ENCODE data around the gene PRRX1.

PRRX1 gene

DNA sequence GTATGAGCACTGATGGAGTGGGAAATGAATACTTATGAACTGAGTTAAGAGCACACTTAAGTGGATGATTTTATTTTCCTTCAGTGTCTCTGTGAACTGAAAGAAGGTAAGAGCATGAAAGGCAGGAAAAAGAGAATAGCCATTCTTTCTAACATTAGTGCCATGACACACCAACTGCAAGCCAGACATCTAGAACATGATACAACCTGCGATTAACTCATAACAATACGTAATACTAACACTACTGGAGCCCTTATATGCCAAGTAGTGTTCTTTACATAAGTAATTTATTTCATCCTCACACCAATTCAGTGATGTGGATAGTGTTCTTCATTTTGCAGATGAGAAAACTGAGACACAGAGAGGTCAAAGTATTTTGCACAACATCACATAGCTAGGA, 56.7 kb downstream of the PRRX1 start:
- DNase-seq (ENCODE audit: low read depth, low spot score), result no peak

DNA sequence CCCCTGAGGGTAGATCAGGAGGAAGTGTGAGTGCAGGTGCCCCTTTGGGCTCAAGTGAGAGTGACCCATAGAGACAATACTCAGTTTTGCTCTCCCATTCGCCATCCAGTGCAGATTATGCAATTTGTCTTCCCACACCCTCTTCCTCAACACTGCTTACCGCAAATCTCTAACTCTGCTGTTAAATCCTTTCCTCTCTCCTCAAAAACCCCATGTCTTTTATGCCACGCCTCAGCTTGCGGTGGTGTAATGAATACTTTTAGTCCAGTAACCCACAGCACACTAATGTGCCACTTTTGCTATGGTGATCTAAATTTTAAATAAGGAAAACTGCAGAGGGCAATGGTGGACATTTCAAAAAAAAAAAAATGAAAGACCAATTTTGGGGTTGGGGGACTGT, 57.7 kb downstream of the PRRX1 start:
- DNase-seq (ENCODE audit: low read depth, low spot score), result no peak

DNA sequence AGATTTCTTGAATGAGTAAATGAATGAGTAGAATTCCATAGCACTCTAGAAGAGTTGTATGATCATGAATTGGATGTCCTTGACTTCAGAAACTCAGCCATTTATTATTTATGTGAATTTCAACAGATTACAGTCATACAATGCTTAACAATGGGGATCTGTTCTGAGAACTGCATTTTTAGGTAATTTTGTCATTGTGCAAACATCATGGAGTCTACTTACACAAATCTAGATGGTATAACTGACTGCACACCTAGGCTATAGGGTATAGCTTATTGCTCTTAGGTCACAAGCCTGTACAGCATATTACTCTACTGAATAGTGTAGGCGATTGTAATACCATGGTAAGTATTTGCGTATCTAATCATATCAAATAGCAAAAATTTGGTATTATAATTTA, 59.6 kb downstream of the PRRX1 start:
- DNase-seq (ENCODE audit: low read depth, low spot score), result no peak

GRCh38 chr1:170725326-170725725, 61.4 kb downstream of the PRRX1 start:
- DNase-seq (ENCODE audit: low read depth, low spot score), result no peak

DNA sequence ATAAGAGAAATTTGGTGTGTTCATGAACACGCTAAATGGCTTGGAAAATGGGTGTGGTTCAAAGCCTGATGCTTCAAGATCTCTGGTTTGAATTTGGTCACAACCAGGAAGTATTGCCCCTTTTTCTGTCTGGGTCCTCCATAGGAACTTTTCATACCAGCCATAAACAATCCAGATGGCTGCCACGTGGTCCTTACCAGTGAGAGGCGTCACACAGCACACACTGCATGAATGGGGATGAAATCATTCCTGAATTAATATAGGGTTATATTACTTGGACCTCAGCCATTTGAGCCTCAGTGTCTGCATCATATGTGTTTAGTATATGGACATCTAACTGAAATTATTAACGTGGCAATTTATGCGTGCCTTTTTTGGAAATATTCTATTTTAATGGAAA, 64.0 kb downstream of the PRRX1 start:
- no peak for DNase-seq (ENCODE audit: low read depth, low spot score)

DNA sequence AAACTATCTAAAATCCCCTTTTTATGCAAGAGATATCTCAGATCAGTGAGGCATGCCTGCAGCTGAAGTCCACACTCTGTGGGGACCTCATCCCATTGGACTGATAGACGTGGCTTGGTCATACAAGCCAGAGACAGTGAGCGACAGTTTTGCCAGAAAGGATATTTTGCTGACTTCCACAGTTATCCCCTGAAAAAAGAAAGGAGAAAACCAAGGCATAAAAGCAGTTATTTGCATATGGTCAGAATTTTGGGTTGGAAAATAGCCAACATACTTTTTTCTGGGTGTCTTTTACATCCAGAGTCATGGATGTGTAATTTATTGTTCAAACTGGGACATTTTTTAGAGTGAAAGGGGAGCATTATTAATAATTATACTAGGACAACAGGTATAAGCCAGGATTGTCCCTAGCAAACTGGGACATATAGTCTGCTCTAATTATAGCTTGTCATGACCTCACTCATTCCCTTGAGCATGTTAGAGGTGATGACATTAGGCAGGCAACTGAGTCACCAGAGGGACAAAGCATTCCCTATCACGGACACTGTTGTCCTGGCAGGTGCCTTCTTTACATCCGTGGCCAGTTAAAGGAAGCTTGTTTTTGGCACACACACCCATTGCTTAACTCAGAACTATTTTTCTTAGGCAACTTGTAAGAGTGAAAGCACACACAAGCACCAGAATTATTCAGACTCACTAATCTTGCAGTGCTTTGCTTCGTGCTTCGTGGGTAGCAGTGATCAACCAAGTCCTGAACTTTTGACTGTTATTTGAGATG, 65.5 kb downstream of the PRRX1 start:
- DNase-seq (ENCODE audit: low read depth, low spot score), result peak; percentile 15

- DNase-seq (ENCODE audit: low read depth, low spot score), result no peak
Measured at GRCh38 chr1:170730014-170730413, 66.1 kb downstream of the PRRX1 start.

GRCh38 chr1:170730438-170730837, 66.5 kb downstream of the PRRX1 start:
- no peak for DNase-seq (ENCODE audit: low read depth, low spot score)

GRCh38 chr1:170731566-170732251, 67.8 kb downstream of the PRRX1 start:
- no peak for DNase-seq (ENCODE audit: low read depth, low spot score)

DNA sequence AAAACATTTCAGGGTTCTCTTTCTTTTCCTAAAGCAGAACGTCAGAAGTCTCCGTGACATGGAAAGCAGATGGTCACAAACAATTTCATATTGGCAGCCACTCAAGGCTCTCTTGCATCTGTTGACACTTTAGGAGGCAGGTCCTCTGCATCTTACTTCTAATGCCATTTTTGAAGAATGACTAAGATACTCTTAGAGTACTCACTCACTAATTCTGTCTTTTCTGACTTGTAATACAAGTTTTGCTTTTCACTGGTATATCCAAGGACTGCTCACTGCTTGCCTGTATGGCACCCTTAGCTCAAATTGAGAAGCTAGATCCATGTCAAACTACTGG, 68.3 kb downstream of the PRRX1 start:
- no peak for DNase-seq (ENCODE audit: low read depth, low spot score)

DNA sequence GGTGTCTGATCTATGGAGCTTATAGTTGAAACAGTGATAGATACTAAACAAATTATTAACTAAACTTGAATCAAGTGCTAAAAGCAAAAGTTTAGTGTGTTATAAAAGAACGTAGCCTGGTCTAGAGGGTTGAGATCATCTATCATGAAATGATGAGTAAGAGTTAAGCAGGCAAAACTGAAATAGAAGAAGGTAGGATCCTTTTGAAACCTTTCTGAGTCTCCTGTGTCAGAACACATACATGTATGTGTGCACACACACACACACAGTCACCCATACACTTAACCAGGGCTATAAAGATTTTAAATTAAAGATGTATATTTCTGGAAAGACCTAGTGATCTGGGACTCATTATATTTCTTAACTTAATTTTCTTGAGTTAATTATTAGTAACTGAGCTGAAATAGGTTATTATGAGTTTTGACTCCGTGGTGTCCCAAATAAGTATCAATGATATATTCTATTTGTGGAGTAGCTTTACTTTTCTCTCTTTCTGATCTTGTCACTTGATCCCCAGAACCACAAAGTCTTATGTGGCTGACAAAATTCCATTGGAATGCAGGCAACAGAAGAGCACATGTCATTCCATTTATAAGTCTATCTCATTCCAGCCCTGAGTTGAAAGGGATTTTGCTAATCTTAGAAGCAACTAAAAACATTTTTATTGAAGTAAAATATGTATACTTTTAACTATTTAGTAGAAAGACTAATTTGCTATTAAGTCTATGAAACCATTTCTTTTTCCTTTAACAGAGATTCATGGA, 70.7 kb downstream of the PRRX1 start:
- DNase-seq (ENCODE audit: low read depth, low spot score), result peak; percentile 39

- DNase-seq (ENCODE audit: low read depth, low spot score), result no peak
Measured at GRCh38 chr1:170735366-170736263, 71.7 kb downstream of the PRRX1 start.

- no peak for DNase-seq (ENCODE audit: low read depth, low spot score)
Measured at GRCh38 chr1:170739803-170740202, 75.9 kb downstream of the PRRX1 start.

- no peak for DNase-seq (ENCODE audit: low read depth, low spot score)
Measured at GRCh38 chr1:170741678-170742077, 77.7 kb downstream of the PRRX1 start.

- no peak for DNase-seq (ENCODE audit: low read depth, low spot score)
Measured at GRCh38 chr1:170742600-170742999, 78.7 kb downstream of the PRRX1 start.

DNA sequence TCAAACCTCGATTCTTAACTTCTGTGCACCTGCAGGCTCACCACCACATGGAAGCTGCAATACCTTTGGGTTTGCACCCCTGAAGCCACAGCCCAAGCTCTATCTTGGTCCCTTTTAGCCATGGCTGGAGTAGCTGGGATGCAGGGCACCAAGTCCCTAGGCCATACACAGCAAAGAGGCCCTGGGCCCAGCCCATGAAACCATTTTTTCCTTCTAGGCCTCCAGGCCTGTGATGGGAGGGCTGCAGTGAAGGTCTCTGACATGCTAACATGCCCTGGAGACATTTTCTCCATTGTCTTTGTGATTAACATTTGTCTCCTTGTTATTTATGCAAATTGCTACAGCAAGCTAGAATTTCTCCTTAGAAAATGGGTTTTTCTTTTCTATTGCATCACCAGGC, 79.2 kb downstream of the PRRX1 start:
- no peak for DNase-seq (ENCODE audit: low read depth, low spot score)

DNA sequence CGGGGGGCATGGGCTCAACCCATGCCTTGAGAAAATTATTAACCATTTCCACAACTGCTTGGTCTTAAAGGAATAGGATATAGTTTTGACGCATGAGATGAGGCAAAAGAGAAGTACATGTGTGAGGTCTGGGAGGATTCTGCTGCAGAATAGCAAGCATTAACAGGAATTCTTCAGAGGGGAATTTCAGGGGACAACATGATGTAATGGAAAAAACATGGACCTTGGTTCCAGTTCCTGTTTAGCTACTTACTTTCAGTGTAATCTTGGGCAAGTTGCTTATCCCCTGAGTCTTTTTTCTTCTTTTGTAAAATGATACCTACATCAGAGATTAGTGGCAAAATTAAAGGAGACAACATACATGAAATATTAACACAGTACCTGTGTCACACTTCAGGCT, 85.6 kb downstream of the PRRX1 start:
- no peak for DNase-seq (ENCODE audit: low read depth, low spot score)

DNA sequence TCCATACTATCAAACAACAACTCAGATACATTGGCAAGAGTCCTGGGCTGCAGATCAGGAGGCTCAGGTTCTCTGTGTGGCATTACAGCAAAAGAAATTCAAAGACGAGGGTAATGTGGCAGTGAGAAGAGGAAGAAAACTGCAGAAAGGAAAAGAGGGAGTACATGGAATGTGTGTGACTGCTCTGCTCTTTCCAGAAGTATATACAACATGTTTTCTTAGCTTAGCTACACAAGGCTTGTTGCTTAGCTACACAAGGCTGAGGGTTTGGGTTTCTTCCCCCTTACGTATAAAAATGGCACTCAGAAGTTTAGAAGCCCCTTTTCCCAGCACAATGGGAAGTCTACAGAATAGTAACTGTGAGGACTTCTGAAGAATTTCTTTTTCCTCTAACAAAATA, 86.0 kb downstream of the PRRX1 start:
- no peak for DNase-seq (ENCODE audit: low read depth, low spot score)

- DNase-seq (ENCODE audit: low read depth, low spot score), result no peak
Measured at GRCh38 chr1:170755795-170756194, 91.9 kb downstream of the PRRX1 start.

DNA sequence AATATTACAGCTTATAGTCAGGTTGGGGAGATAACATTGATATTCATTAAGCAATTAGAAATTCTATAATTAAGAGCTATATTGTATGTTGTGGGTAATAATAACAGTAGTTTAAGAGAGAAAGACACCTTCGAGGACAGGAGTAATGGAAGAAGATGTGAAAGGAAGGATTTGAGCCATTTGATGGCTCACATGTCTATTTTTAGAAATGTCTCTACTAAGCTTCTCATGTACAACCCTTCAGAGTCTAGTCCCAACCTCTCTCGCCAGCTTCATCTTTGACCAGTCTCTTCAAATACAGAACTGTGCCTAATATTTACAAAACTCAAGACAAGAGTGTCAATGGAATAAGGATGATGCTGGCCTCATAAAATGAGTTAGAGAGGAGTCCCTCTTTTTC, 95.1 kb downstream of the PRRX1 start:
- no peak for DNase-seq (ENCODE audit: low read depth, low spot score)

- no peak for DNase-seq (ENCODE audit: low read depth, low spot score)
Measured at GRCh38 chr1:170765279-170765678, 101.3 kb downstream of the PRRX1 start.
